Medulla oblongata (tissue), 1 donor: Measurements from ENCODE around the gene ATP1B1.
"Not testable (repeated sequence)": the region's sequence is repeated elsewhere in the genome, so short reads cannot be mapped to it uniquely, and the experiment has no call there.

ENCODE experiments used
- DNase-seq: peaks from one replicate; pipeline ENCODE4 v3.0.0-alpha.2; 2015; ENCODE audit errors: extremely low spot score

The ATP1B1 gene

DNA sequence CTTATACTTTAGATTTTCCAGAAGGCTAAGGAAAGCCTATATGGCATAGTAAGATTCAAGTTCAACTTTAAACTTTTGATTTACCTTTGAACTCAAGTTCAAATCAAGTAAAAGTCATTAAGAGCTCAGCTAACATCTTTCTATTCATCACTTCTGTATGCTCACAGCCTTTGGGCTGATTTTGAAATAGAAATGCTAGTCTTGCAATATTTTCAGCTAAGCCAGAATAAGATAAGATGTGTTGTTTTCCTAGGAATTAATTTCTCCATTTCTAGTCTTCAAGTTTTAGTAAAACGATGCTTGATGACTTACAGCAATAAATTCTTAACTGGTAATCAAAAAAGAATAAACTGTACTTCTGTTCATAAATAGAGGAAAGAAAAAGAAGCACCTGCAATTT is 35.6 kb downstream of the ATP1B1 start:
- no peak for DNase-seq

- DNase-seq: no peak
These were observed 36.9 kb downstream of the ATP1B1 start for GRCh38 chr1:169143346-169143745.

DNA sequence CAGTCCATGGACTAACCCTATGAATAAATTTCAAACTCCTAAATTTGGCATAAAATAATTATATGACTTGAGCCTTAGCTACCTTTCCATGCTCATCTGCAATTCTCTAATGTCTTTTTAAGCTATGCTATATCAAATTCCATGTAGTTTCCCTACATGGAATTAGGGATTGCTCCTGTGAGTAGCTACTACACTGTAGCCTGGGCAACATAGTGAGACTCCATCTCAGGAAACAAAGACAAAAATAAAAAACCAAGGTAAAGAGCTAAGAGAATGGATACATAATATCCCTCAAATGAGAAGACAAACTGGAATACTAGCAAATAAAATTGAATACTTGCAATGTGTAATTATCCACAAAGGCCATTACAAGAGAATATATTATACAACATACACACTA is 37.5 kb downstream of the ATP1B1 start:
- no peak for DNase-seq

GRCh38 chr1:169144941-169145626 is 38.6 kb downstream of the ATP1B1 start:
- no peak for DNase-seq

GRCh38 chr1:169146576-169147214 is 40.2 kb downstream of the ATP1B1 start:
- DNase-seq: no peak

GRCh38 chr1:169148472-169149252 is 42.2 kb downstream of the ATP1B1 start:
- no peak for DNase-seq

DNA sequence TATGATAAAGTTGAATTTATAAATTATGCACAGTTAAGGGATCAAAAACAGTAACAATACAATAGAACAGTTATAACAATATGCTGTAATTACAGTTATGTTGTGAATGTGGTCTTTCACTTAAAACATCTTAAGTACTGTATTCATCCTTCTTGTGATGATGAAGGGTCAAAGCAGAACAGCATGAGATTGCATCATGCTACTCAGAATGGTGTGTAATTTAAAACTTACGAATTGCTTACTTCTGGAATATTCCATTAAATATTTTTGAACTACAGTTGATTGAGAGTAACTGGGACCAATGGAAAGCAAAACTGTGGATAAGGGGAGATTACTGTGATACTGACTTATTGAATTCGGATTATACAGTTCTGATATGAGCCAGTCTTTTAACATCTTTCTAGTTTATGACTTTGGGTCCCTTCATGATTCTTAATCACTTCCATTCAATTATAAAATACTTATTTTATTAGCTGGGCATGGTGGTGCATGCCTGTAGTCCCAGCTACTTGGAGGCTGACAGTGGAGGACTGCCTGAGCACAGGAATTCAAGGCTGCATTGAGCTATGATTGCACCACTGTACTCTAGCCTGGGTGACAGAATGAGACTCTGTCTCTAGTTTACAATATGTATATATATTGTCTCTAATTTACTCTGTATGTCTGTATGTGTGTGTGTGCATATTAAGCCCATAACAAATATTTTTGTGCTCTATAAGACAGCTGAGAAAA is 43.2 kb downstream of the ATP1B1 start:
- DNase-seq: no peak

GRCh38 chr1:169150641-169151337 is 44.3 kb downstream of the ATP1B1 start:
- DNase-seq: no peak

DNA sequence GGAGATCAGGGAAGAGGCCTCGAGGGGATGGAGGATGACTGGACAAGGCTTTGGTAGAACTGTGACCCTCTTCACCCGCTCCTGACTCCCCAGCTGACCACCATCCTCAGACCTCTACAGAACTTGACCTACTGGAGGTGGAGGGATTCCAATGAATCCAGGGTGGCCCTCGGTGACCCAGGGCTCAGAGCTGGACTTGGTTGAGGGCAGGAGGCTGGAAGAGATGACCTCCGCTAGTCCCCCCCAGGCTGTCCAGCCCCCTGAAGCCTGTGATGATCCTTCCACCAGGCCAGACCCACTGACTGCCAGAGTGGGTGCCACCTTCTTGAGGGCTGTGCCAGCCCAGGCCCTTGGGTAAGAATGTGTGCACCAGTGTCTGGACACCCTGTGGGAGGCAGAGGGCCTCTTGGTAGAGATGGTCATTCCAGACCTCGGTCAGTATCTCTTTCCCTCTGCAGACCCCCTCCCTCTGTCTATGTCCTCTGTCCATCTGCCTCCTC is 44.9 kb downstream of the ATP1B1 start:
- DNase-seq: no peak

GRCh38 chr1:169155675-169156074 is 49.2 kb downstream of the ATP1B1 start:
- no peak for DNase-seq

DNA sequence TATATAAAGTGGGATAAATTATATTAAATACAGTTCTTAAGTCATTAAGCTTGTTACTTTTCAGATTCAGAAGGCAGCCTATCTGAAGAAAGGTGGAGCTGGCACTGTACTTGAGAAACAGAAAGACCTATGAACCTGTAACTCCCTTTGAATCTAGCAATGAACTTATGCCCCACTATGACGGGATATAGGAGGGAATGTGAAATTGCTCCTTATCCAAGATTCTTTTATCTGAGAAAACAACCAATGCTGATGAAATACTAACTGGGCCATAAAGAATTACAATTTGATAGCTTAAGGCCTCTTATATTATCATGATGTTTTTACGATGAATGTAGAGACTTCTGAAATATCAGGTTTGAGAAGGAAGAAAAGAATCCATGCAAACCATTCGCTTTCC is 50.1 kb downstream of the ATP1B1 start:
- DNase-seq: no peak

DNA sequence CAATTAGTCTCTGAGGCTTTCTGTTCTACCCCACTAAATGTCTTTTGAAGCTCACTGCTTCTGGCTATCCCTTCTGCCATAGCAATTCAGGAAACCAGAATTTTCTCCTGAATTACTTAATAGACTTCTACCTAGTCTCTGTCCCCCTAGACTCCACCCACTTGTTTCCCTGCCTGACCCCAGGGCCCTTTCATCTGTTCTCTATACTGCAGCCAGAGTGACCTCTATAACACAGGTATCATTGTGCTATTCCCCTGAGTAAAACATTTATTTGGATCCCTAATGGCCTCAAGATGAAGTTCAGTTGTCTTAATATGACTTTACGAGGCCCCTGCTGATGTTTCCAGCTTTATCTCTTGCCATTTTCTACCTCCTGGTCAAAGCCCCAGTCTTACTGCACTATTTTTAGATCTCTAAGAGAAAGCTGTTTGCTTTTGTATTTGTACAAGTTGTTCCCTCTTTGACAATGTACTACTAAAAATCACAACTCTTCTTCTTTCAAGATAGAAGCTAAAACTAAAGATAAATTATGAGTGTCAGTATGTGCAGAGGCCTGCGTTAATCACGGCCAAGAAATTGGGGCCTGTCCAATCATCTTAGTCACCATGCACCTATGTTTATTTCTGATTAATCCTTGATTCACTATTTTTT is 54.5 kb downstream of the ATP1B1 start:
- no peak for DNase-seq

DNA sequence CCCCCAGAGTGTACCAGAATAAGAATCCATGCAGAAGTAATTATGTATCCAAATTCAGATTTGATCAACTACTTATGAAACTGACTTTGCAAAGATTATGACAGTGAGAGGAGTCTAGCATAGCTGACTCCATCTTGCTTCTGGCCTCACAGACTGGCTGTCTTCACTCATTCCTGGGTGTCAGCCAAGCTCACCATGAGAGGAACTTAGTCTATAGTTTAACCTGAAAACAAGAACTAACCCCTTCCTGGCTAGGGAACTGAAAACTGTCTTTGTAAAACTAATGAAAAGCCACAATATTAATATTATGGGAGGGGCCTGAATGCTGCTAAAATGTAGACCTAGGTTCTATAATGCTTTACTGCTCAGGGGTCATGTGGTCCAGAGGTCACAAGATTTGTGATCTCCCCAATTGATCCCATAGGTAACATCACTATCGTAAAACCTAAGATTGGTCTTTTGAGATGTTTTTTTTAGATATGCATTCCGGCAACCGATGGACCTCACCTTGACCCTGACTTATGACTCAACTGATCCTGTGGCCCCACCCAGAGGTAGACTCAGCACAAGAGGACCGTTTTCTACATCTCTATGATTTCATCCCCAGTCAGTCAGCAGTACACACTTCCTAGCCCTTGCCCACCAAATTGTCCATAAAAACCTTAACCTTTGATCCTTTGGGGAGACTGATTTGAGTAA is 55.2 kb downstream of the ATP1B1 start:
- DNase-seq: no peak

- DNase-seq: no peak
These were observed 56.6 kb downstream of the ATP1B1 start for GRCh38 chr1:169163059-169163458.

- DNase-seq: no peak
These were observed 69.0 kb downstream of the ATP1B1 start for GRCh38 chr1:169175461-169175860.

DNA sequence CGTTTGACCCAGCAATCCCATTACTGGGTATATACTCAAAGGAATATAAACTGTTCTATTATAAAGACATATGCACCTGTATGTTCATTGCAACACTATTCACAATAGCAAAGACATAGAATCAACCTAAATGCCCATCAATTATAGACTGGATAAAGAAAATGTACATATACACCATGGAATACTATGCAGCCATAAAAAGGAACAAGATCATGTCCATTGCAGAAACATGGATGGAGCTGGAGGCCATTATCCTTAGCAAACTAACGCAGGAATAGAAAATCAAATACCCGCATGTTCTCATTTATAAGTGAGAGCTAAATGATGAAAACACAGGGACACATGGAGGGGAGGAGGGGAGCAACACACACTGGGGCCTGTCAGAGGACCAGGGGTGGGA is 72.9 kb downstream of the ATP1B1 start:
- not testable (repeated sequence) for DNase-seq

- no peak for DNase-seq
These were observed 73.7 kb downstream of the ATP1B1 start for GRCh38 chr1:169180174-169180573.
